ENCODE results near the gene PRPF8. TPM values are rescaled to one million over a fixed set of nuclear protein-coding genes. Genes with fewer than 3 reads are reported as not detected.

The PRPF8 gene
- polyA plus RNA-seq, 1 donor from 2014 or later, result 56.9 TPM

GRCh38 chr17:1732833-1733321, 48.2 kb upstream of the PRPF8 start:
- H3K9me2 ChIP-seq (ENCODE audit: insufficient read depth, low read length), result no peaks in the 10 kb centered on the region
- no peaks in the 10 kb centered on the region for H3F3A ChIP-seq (ENCODE audit: insufficient read depth, low read length, poor library complexity, severe bottlenecking)
- H4K20me1 ChIP-seq (ENCODE audit: insufficient read depth), result no peaks in the 10 kb centered on the region
- H3K79me2 ChIP-seq (replicated peaks; ENCODE audit: insufficient read depth, low read length), result no peaks in the 10 kb centered on the region
- no peak overlapping the region for H3K27ac ChIP-seq (ENCODE audit: low read length)
- H3K9me3 ChIP-seq (ENCODE audit: low read length), result no peaks in the 10 kb centered on the region
- H3K4me2 ChIP-seq (ENCODE audit: low read length), result no peak overlapping the region
- no peaks in the 10 kb centered on the region for H3K36me3 ChIP-seq (ENCODE audit: insufficient read depth, low read length)
- H3K9ac ChIP-seq (ENCODE audit: low read length), result no peak overlapping the region
- H2AFZ ChIP-seq (ENCODE audit: low read depth, low read length), result no peak overlapping the region
- no peaks in the 10 kb centered on the region for H3K27me3 ChIP-seq (ENCODE audit: insufficient read depth, low read depth, low read length)
- H3K4me3 ChIP-seq (ENCODE audit: low read length), result no peak overlapping the region
- TF ChIP-seq EZH2 (IDR thresholded peaks at IDR 0.05; ENCODE audit: borderline replicate concordance, insufficient read depth, low read length, poor library complexity, severe bottlenecking) (no peak), RAD21 (conservative IDR thresholded peaks at IDR 0.05) (no peak), MXI1 (conservative IDR thresholded peaks at IDR 0.05; ENCODE audit: poor library complexity, severe bottlenecking) (no peak), CTCF (IDR thresholded peaks at IDR 0.05; ENCODE audit: poor library complexity, severe bottlenecking) (no peak), EP300 (conservative IDR thresholded peaks at IDR 0.05; ENCODE audit: poor library complexity, severe bottlenecking) (no peak)
- TF ChIP-seq, protein P1, sequence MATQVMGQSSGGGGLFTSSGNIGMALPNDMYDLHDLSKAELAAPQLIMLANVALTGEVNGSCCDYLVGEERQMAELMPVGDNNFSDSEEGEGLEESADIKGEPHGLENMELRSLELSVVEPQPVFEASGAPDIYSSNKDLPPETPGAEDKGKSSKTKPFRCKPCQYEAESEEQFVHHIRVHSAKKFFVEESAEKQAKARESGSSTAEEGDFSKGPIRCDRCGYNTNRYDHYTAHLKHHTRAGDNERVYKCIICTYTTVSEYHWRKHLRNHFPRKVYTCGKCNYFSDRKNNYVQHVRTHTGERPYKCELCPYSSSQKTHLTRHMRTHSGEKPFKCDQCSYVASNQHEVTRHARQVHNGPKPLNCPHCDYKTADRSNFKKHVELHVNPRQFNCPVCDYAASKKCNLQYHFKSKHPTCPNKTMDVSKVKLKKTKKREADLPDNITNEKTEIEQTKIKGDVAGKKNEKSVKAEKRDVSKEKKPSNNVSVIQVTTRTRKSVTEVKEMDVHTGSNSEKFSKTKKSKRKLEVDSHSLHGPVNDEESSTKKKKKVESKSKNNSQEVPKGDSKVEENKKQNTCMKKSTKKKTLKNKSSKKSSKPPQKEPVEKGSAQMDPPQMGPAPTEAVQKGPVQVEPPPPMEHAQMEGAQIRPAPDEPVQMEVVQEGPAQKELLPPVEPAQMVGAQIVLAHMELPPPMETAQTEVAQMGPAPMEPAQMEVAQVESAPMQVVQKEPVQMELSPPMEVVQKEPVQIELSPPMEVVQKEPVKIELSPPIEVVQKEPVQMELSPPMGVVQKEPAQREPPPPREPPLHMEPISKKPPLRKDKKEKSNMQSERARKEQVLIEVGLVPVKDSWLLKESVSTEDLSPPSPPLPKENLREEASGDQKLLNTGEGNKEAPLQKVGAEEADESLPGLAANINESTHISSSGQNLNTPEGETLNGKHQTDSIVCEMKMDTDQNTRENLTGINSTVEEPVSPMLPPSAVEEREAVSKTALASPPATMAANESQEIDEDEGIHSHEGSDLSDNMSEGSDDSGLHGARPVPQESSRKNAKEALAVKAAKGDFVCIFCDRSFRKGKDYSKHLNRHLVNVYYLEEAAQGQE (IDR thresholded peaks at IDR 0.05; ENCODE audit: borderline replicate concordance), result no peak

DNA sequence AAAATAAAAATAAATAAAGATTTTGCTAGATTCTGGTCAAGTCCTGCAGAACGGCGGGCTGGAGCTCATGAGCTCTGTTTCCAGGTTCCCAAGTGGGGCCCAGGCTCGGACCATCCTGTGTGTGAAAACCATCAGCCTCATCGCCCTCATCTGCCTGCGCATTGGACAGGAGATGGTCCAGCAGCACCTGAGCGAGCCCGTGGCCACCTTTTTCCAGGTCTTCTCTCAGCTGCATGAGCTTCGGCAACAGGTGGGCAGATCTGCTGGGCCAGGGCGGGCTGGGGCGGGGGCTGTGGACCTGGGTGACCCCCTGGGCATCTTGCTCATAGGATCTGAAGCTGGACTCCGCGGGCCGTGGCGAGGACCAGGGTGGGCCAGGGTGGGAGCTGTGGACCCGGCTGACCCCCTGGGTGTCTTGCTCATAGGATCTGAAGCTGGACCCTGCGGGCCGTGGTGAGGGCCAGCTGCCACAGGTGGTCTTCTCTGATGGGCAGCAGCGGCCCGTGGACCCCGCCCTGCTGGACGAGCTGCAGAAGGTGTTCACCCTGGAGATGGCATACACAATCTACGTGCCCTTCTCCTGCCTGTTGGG, 47.7 kb upstream of the PRPF8 start:
- no peaks in the 10 kb centered on the region for H3K36me3 ChIP-seq (ENCODE audit: insufficient read depth, low read length)
- H3K4me2 ChIP-seq (ENCODE audit: low read length), result no peak overlapping the region
- H3K4me3 ChIP-seq (ENCODE audit: low read length), result no peak overlapping the region
- no peaks in the 10 kb centered on the region for H4K20me1 ChIP-seq (ENCODE audit: insufficient read depth)
- H3K9ac ChIP-seq (ENCODE audit: low read length), result no peak overlapping the region
- H2AFZ ChIP-seq (ENCODE audit: low read depth, low read length), result no peak overlapping the region
- no peak overlapping the region for H3K27ac ChIP-seq (ENCODE audit: low read length)
- no peak for TF ChIP-seq POLR2AphosphoS5 (IDR thresholded peaks at IDR 0.05)
- no peak for TF ChIP-seq EP300 (conservative IDR thresholded peaks at IDR 0.05; ENCODE audit: poor library complexity, severe bottlenecking)
- TF ChIP-seq TAF1 (IDR thresholded peaks at IDR 0.05; ENCODE audit: low read depth), result no peak
- TF ChIP-seq RAD21 (conservative IDR thresholded peaks at IDR 0.05), result no peak
- no peaks in the 10 kb centered on the region for H3F3A ChIP-seq (ENCODE audit: insufficient read depth, low read length, poor library complexity, severe bottlenecking)
- no peaks in the 10 kb centered on the region for H3K79me2 ChIP-seq (replicated peaks; ENCODE audit: insufficient read depth, low read length)
- no peaks in the 10 kb centered on the region for H3K9me3 ChIP-seq (ENCODE audit: low read length)
- H3K27me3 ChIP-seq (ENCODE audit: insufficient read depth, low read depth, low read length), result no peaks in the 10 kb centered on the region
- no peaks in the 10 kb centered on the region for H3K9me2 ChIP-seq (ENCODE audit: insufficient read depth, low read length)

GRCh38 chr17:1731194-1731506, 46.5 kb upstream of the PRPF8 start:
- Histone ChIP-seq H3K79me2 (replicated peaks; ENCODE audit: insufficient read depth, low read length) (no peaks in the 10 kb centered on the region), H3K4me2 (ENCODE audit: low read length) (no peak overlapping the region), H3K27ac (ENCODE audit: low read length) (no peak overlapping the region), H3K9me2 (ENCODE audit: insufficient read depth, low read length) (no peaks in the 10 kb centered on the region), H3K4me3 (ENCODE audit: low read length) (no peak overlapping the region), H3F3A (ENCODE audit: insufficient read depth, low read length, poor library complexity, severe bottlenecking) (no peaks in the 10 kb centered on the region), H2AFZ (ENCODE audit: low read depth, low read length) (no peak overlapping the region), H3K9ac (ENCODE audit: low read length) (no peak overlapping the region), H3K27me3 (ENCODE audit: insufficient read depth, low read depth, low read length) (no peaks in the 10 kb centered on the region), H4K20me1 (ENCODE audit: insufficient read depth) (no peaks in the 10 kb centered on the region), H3K36me3 (ENCODE audit: insufficient read depth, low read length) (no peaks in the 10 kb centered on the region), H3K9me3 (ENCODE audit: low read length) (no peaks in the 10 kb centered on the region)
- TF ChIP-seq CTCF (IDR thresholded peaks at IDR 0.05; ENCODE audit: poor library complexity, severe bottlenecking) (no peak), RAD21 (conservative IDR thresholded peaks at IDR 0.05) (no peak), SMC3 (conservative IDR thresholded peaks at IDR 0.05; ENCODE audit: poor library complexity) (no peak), EP300 (conservative IDR thresholded peaks at IDR 0.05; ENCODE audit: poor library complexity, severe bottlenecking) (no peak), EZH2 (IDR thresholded peaks at IDR 0.05; ENCODE audit: borderline replicate concordance, insufficient read depth, low read length, poor library complexity, severe bottlenecking) (no peak), TAF1 (IDR thresholded peaks at IDR 0.05; ENCODE audit: low read depth) (no peak), POLR2AphosphoS5 (IDR thresholded peaks at IDR 0.05) (no peak), MXI1 (conservative IDR thresholded peaks at IDR 0.05; ENCODE audit: poor library complexity, severe bottlenecking) (no peak)
- TF ChIP-seq, protein P1 (IDR thresholded peaks at IDR 0.05; ENCODE audit: borderline replicate concordance), result no peak

Data from neural cell (in vitro differentiated cells).